ENCODE data around the gene BCL7A. TPM values are rescaled to one million over a fixed set of nuclear protein-coding genes. Genes with fewer than 3 reads are reported as not detected.

The BCL7A gene
- total RNA-seq, 1 donor from 2014 or later = 11.2 TPM

- peaks cover 4% of the 10 kb centered on the region for H3K9me3 ChIP-seq (replicated peaks)
- no peak overlapping the region for H3K4me3 ChIP-seq
- DNase-seq = no peak
- TF ChIP-seq, protein P1, sequence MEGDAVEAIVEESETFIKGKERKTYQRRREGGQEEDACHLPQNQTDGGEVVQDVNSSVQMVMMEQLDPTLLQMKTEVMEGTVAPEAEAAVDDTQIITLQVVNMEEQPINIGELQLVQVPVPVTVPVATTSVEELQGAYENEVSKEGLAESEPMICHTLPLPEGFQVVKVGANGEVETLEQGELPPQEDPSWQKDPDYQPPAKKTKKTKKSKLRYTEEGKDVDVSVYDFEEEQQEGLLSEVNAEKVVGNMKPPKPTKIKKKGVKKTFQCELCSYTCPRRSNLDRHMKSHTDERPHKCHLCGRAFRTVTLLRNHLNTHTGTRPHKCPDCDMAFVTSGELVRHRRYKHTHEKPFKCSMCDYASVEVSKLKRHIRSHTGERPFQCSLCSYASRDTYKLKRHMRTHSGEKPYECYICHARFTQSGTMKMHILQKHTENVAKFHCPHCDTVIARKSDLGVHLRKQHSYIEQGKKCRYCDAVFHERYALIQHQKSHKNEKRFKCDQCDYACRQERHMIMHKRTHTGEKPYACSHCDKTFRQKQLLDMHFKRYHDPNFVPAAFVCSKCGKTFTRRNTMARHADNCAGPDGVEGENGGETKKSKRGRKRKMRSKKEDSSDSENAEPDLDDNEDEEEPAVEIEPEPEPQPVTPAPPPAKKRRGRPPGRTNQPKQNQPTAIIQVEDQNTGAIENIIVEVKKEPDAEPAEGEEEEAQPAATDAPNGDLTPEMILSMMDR (IDR thresholded peaks at IDR 0.05; ENCODE audit: borderline replicate concordance) = no peak
- H3K36me3 ChIP-seq = no peaks in the 10 kb centered on the region
- H3K27me3 ChIP-seq (ENCODE audit: low read depth) = no peaks in the 10 kb centered on the region
- no peak overlapping the region for H3K27ac ChIP-seq (replicated peaks)
- no peaks in the 10 kb centered on the region for H3K4me1 ChIP-seq
- intact Hi-C loops (cut with micrococcal nuclease) = no loop called here
Measured at GRCh38 chr12:122013136-122013535, 8.5 kb upstream of the BCL7A start.

DNA sequence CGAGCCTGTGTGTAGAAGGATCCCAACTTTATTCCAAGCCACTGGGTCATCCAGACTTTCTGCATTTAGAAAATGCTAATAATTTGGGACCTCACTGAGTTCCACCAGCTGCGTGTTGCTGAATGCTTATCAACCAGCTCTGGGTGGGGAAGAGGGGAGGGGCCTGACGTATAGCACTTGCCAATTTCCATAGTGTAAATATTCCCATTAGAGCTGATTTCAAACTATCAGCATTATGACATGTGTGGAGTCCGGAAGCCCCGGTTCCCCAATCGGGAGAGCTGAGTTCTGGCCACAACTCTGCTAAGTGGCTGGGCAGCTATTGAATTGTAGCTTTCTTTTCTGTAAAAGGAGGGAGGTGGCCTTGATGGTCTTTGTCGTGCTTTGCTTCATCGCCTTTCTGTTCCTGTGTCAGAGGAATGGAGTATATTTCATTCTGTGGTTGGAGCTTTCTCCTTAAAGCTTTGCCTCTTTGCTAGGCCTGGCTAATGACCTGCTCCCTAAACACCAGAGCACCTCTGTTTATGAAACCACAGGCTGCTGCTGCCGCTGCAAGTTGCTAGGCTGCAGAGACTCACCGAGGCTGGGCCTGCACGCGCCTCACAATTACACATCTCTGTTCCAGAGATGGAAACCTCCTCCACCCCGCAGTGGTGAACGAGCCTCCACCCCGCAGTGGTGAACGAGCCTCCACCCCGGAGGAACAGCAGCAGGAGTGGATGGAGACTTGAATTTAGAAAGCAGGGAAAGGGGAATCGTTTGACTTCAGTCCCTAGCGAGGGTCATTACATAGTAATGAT, 7.7 kb upstream of the BCL7A start:
- intact Hi-C loops (cut with micrococcal nuclease) = no loop called here
- no peak for DNase-seq
- Histone ChIP-seq H3K36me3 (no peaks in the 10 kb centered on the region), H3K27ac (replicated peaks) (no peak overlapping the region), H3K27me3 (ENCODE audit: low read depth) (no peaks in the 10 kb centered on the region), H3K9me3 (replicated peaks) (peaks cover 12% of the 10 kb centered on the region), H3K4me3 (no peak overlapping the region), H3K4me1 (no peaks in the 10 kb centered on the region)
- TF ChIP-seq, protein P1 (IDR thresholded peaks at IDR 0.05; ENCODE audit: borderline replicate concordance) = no peak

GRCh38 chr12:122014781-122015180, 6.9 kb upstream of the BCL7A start:
- no peak for DNase-seq
- Histone ChIP-seq H3K4me3 (no peak overlapping the region), H3K36me3 (no peaks in the 10 kb centered on the region), H3K27me3 (ENCODE audit: low read depth) (no peaks in the 10 kb centered on the region), H3K27ac (replicated peaks) (no peak overlapping the region), H3K9me3 (replicated peaks) (peaks cover 14% of the 10 kb centered on the region), H3K4me1 (no peaks in the 10 kb centered on the region)
- TF ChIP-seq, protein P1 (IDR thresholded peaks at IDR 0.05; ENCODE audit: borderline replicate concordance) = no peak
- intact Hi-C loops (cut with micrococcal nuclease) = no loop called here

- TF ChIP-seq, protein P1 (IDR thresholded peaks at IDR 0.05; ENCODE audit: borderline replicate concordance) = no peak
- peaks cover 14% of the 10 kb centered on the region for H3K9me3 ChIP-seq (replicated peaks)
- no peaks in the 10 kb centered on the region for H3K27me3 ChIP-seq (ENCODE audit: low read depth)
- peaks cover 19% of the 10 kb centered on the region for H3K4me1 ChIP-seq
- no peak overlapping the region for H3K4me3 ChIP-seq
- no peak overlapping the region for H3K27ac ChIP-seq (replicated peaks)
- no peaks in the 10 kb centered on the region for H3K36me3 ChIP-seq
- DNase-seq = no peak
- intact Hi-C loops (cut with micrococcal nuclease) = no loop called here
Measured at GRCh38 chr12:122018457-122018856, 3.2 kb upstream of the BCL7A start.

DNA sequence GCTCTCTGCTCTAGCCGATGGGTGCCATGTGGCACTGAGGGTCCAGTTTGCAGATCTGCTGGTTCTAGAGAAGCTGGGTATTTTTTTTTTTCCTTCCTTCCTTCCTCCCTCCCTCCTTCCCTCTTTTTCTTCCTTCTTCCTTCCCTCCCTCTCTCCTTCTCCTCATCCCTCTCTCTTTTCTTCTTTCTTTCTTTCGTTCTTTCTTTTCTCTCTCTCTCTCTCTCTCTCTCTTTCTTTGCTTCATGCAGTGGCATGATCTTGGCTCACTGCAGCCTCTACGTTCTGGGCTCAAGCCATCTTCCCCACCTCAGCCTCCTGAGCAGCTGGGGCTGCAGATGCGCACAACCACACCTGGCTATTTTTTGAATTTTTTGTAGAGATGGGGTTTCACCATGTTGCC, 2.7 kb upstream of the BCL7A start:
- TF ChIP-seq, protein P1 (IDR thresholded peaks at IDR 0.05; ENCODE audit: borderline replicate concordance) = no peak
- Histone ChIP-seq H3K9me3 (replicated peaks) (peaks cover 14% of the 10 kb centered on the region), H3K4me3 (no peak overlapping the region), H3K4me1 (peaks cover 24% of the 10 kb centered on the region), H3K27me3 (ENCODE audit: low read depth) (no peaks in the 10 kb centered on the region), H3K36me3 (no peaks in the 10 kb centered on the region), H3K27ac (replicated peaks) (no peak overlapping the region)
- intact Hi-C loops (cut with micrococcal nuclease) = no loop called here
- DNase-seq = no peak

Measured in left ventricle myocardium inferior (tissue), 1 donor.